B cell (primary cell): ENCODE measurements around the gene CBX2.

Experiments used
- EZH2 ChIP-seq: IDR thresholded peaks from 2 replicates; pipeline ENCODE4 v1.6.1; 2012; ENCODE audit warnings: borderline replicate concordance, low read depth, mild to moderate bottlenecking, moderate library complexity, low read length; ENCODE audit not compliant: insufficient read depth, poor library complexity, severe bottlenecking
- TF ChIP-seq, protein P1 (sequence below): fragments of 200-600 bp; IDR thresholded peaks from one replicate; pipeline ENCODE4 v1.8.0; 2022; ENCODE audit warnings: antibody characterized with exemption, mild to moderate bottlenecking

GRCh38 chr17:79732804-79733691 is 44.9 kb upstream of the CBX2 start:
- TF ChIP-seq, protein P1, sequence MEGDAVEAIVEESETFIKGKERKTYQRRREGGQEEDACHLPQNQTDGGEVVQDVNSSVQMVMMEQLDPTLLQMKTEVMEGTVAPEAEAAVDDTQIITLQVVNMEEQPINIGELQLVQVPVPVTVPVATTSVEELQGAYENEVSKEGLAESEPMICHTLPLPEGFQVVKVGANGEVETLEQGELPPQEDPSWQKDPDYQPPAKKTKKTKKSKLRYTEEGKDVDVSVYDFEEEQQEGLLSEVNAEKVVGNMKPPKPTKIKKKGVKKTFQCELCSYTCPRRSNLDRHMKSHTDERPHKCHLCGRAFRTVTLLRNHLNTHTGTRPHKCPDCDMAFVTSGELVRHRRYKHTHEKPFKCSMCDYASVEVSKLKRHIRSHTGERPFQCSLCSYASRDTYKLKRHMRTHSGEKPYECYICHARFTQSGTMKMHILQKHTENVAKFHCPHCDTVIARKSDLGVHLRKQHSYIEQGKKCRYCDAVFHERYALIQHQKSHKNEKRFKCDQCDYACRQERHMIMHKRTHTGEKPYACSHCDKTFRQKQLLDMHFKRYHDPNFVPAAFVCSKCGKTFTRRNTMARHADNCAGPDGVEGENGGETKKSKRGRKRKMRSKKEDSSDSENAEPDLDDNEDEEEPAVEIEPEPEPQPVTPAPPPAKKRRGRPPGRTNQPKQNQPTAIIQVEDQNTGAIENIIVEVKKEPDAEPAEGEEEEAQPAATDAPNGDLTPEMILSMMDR = no peak
- no peak for TF ChIP-seq EZH2
